H1 (cell line): ENCODE data around the gene MMS19. TPM values are rescaled to one million over a fixed set of nuclear protein-coding genes. Genes with fewer than 3 reads are reported as not detected.
A peak's percentile ranks its signal among the peaks of the same experiment; 100 is the strongest.

Experiments used
- CTCF ChIA-PET: fragments of 300-600 bp; sonication (Branson Sonifier 250); formaldehyde crosslinking; loops from one replicate; lab custom pipeline; 2021; ENCODE audit not compliant: partially characterized antibody; lab: Charles Lee
- POLR2A ChIA-PET: fragments of 300-600 bp; sonication (Branson Sonifier 250); formaldehyde crosslinking; loops from one replicate; lab custom pipeline; 2021; ENCODE audit warnings: inconsistent platforms; ENCODE audit not compliant: partially characterized antibody; lab: Charles Lee
- DNase-seq, 2 experiments: peaks; one replicate each; pipeline versions ENCODE4 v3.0.0 to v3.0.0-alpha.2; 2010 to 2022; ENCODE audit warnings: low spot score in 2 of 2, low read depth in 1 of 2, mixed read lengths in 1 of 2
- FAIRE-seq: peaks from 2 replicates; lab custom pipeline; 2011; peaks lifted over from hg19 to GRCh38; lab: Jason Lieb, UNC
- H2AFZ ChIP-seq: 2 replicates; pipeline ENCODE4 v1.8.1; 2012; ENCODE audit warnings: low read length, inconsistent platforms
- H2AK5ac ChIP-seq: 2 replicates; pipeline ENCODE4 v1.6.1; 2013; ENCODE audit warnings: low read depth, low read length
- H2BK120ac ChIP-seq: replicated peaks from 2 replicates; pipeline ENCODE3; 2013; ENCODE audit warnings: low read depth, low read length, inconsistent platforms
- H2BK12ac ChIP-seq: 2 replicates; pipeline ENCODE4 v1.6.1; 2013; ENCODE audit warnings: low read depth, low read length
- H2BK15ac ChIP-seq: 2 replicates; pipeline ENCODE4 v1.6.1; 2013; ENCODE audit warnings: low read length
- H2BK20ac ChIP-seq: 2 replicates; pipeline ENCODE4 v1.6.1; 2013; ENCODE audit warnings: low read length
- H2BK5ac ChIP-seq: 2 replicates; pipeline ENCODE4 v1.6.1; 2013; ENCODE audit warnings: low read depth, low read length
- H3K14ac ChIP-seq: 2 replicates; pipeline ENCODE4 v1.6.1; 2013; ENCODE audit warnings: inconsistent platforms; ENCODE audit not compliant: insufficient read length
- H3K18ac ChIP-seq: 2 replicates; pipeline ENCODE4 v1.6.1; 2013; ENCODE audit warnings: low read length; ENCODE audit errors: extremely low read depth
- H3K23ac ChIP-seq: 2 replicates; pipeline ENCODE4 v1.6.1; 2013; ENCODE audit warnings: inconsistent platforms; ENCODE audit not compliant: insufficient read length
- H3K23me2 ChIP-seq: 2 replicates; pipeline ENCODE4 v1.6.1; 2013; ENCODE audit warnings: low read depth, low read length
- H3K27ac ChIP-seq: 2 replicates; pipeline ENCODE4 v1.6.1; 2011; ENCODE audit warnings: low read depth, low read length, inconsistent platforms
- H3K27me3 ChIP-seq, 4 experiments: replicated peaks in 1 of 4; 1 replicate in 1 of 4; 2 replicates in 3 of 4; pipeline versions ENCODE4 v1.6.1 to v1.8.1; 2011 to 2013; ENCODE audit warnings: low read length in 3 of 4, mild to moderate bottlenecking in 3 of 4, inconsistent platforms in 2 of 4, mixed read lengths in 2 of 4, moderate library complexity in 1 of 4; ENCODE audit not compliant: control insufficient read depth in 3 of 4, insufficient read depth in 3 of 4; ENCODE audit errors: extremely low read depth in 1 of 4
- H3K36me3 ChIP-seq, 4 experiments: 2 replicates each; pipeline versions ENCODE4 v1.6.1 to v1.8.1; 2011 to 2013; ENCODE audit warnings: mild to moderate bottlenecking in 4 of 4, low read length in 3 of 4, moderate library complexity in 2 of 4, control low read depth in 1 of 4, inconsistent platforms in 1 of 4; ENCODE audit not compliant: insufficient read depth in 4 of 4, control insufficient read depth in 2 of 4
- H3K4ac ChIP-seq: replicated peaks from 2 replicates; pipeline ENCODE3; 2013; ENCODE audit warnings: low read length, low read depth, mixed read lengths, inconsistent platforms; ENCODE audit not compliant: insufficient read length
- H3K4me1 ChIP-seq, 4 experiments: replicated peaks in 1 of 4; 1 replicate in 1 of 4; 2 replicates in 3 of 4; pipeline versions ENCODE4 v1.6.1 to v1.8.1; 2011 to 2013; ENCODE audit warnings: low read length in 3 of 4, inconsistent platforms in 2 of 4, mixed read lengths in 1 of 4; ENCODE audit not compliant: insufficient read depth in 4 of 4, control insufficient read depth in 3 of 4
- H3K4me2 ChIP-seq, 2 experiments: 2 replicates each; pipeline versions ENCODE4 v1.6.1 to v1.8.1; 2011 to 2013; ENCODE audit warnings: low read depth in 2 of 2, low read length in 2 of 2, control low read depth in 1 of 2, inconsistent platforms in 1 of 2, mild to moderate bottlenecking in 1 of 2; ENCODE audit not compliant: insufficient read depth in 1 of 2
- H3K4me3 ChIP-seq, 4 experiments: fragments of 200-600, 300-600 bp in 1 of 4; sonication (generic), shearing (Covaris generic), sonication (Bioruptor Twin) in 1 of 4; 2 replicates each; pipeline versions ENCODE4 v1.5.1 to v1.8.1; 2011 to 2016; ENCODE audit warnings: low read length in 4 of 4, low read depth in 3 of 4, control low read depth in 2 of 4, inconsistent platforms in 2 of 4, mild to moderate bottlenecking in 2 of 4, mixed read lengths in 1 of 4, moderate library complexity in 1 of 4; ENCODE audit not compliant: insufficient read depth in 2 of 4; ENCODE audit errors: extremely low read depth in 1 of 4
- H3K56ac ChIP-seq: replicated peaks from 2 replicates; pipeline ENCODE3; 2013; ENCODE audit warnings: low read depth, mild to moderate bottlenecking, mixed read lengths, low read length, inconsistent platforms; ENCODE audit not compliant: insufficient read length
- H3K79me1 ChIP-seq: 2 replicates; pipeline ENCODE4 v1.6.1; 2013; ENCODE audit warnings: low read depth, low read length, control low read depth
- H3K79me2 ChIP-seq, 2 experiments: 2 replicates each; pipeline versions ENCODE4 v1.6.1 to v1.8.1; 2012 to 2013; ENCODE audit warnings: low read length in 2 of 2, mild to moderate bottlenecking in 2 of 2, inconsistent platforms in 1 of 2; ENCODE audit not compliant: insufficient read depth in 2 of 2, control insufficient read depth in 1 of 2
- H3K9ac ChIP-seq, 4 experiments: replicated peaks in 1 of 4; 1 replicate in 1 of 4; 2 replicates in 3 of 4; pipeline versions ENCODE4 v1.6.1 to v1.8.1; 2011 to 2013; ENCODE audit warnings: low read depth in 3 of 4, low read length in 3 of 4, control low read depth in 2 of 4, mild to moderate bottlenecking in 2 of 4, moderate library complexity in 2 of 4, inconsistent platforms in 1 of 4; ENCODE audit errors: extremely low read depth in 1 of 4
- H3K9me3 ChIP-seq, 2 experiments: 2 replicates each; pipeline versions ENCODE4 v1.6.1 to v1.8.1; 2012 to 2013; ENCODE audit warnings: mild to moderate bottlenecking in 2 of 2, moderate library complexity in 2 of 2, control low read depth in 1 of 2, inconsistent platforms in 1 of 2, low read depth in 1 of 2, low read length in 1 of 2, mixed read lengths in 1 of 2; ENCODE audit not compliant: insufficient read depth in 2 of 2
- H4K20me1 ChIP-seq, 2 experiments: replicated peaks in 1 of 2; 2 replicates each; pipeline versions ENCODE3 to v1.8.1; 2011 to 2013; ENCODE audit warnings: inconsistent platforms in 2 of 2, low read length in 2 of 2, mild to moderate bottlenecking in 1 of 2; ENCODE audit not compliant: insufficient read depth in 2 of 2, control insufficient read depth in 1 of 2
- H4K5ac ChIP-seq: 2 replicates; pipeline ENCODE4 v1.6.1; 2013; ENCODE audit warnings: low read length, low read depth, mixed read lengths, inconsistent platforms; ENCODE audit not compliant: insufficient read length
- H4K8ac ChIP-seq: 2 replicates; pipeline ENCODE4 v1.8.0; 2013; ENCODE audit warnings: mild to moderate bottlenecking, moderate library complexity, low read length, inconsistent platforms; ENCODE audit not compliant: insufficient read depth; ENCODE audit errors: extremely low read depth
- H4K91ac ChIP-seq: replicated peaks from 2 replicates; pipeline ENCODE3; 2013; ENCODE audit warnings: low read length, mixed read lengths, inconsistent platforms; ENCODE audit not compliant: insufficient read length
- ASH2L ChIP-seq: fragments of 200-600, 300-600 bp; sonication (generic); IDR thresholded peaks from one replicate; pipeline ENCODE4 v1.7.1; 2017; ENCODE audit warnings: low read length
- ATF3 ChIP-seq: IDR thresholded peaks from 2 replicates; pipeline ENCODE4 v1.6.1; 2011; ENCODE audit warnings: low read depth, mild to moderate bottlenecking, low read length; ENCODE audit not compliant: insufficient read depth
- CEBPB ChIP-seq: IDR thresholded peaks from 2 replicates; pipeline ENCODE4 v1.6.1; 2012; ENCODE audit warnings: low read depth, low read length
- HDAC2 ChIP-seq, 2 experiments: fragments of 300-600 bp in 1 of 2; sonication (generic) in 1 of 2; IDR thresholded peaks; 2 replicates each; pipeline ENCODE4 v1.6.1; 2011 to 2012; ENCODE audit warnings: low read depth in 2 of 2, low read length in 2 of 2, mild to moderate bottlenecking in 2 of 2, moderate library complexity in 2 of 2, borderline replicate concordance in 1 of 2, inconsistent platforms in 1 of 2
- NANOG ChIP-seq: IDR thresholded peaks from 2 replicates; pipeline ENCODE4 v1.6.1; 2011; ENCODE audit warnings: low read length, low read depth, mild to moderate bottlenecking, inconsistent platforms; ENCODE audit not compliant: insufficient read depth, poor library complexity, severe bottlenecking
- NRF1 ChIP-seq: IDR thresholded peaks from 2 replicates; pipeline ENCODE4 v1.6.1; 2011; ENCODE audit warnings: mild to moderate bottlenecking, low read depth, low read length, improper control_type of control experiment
- RBBP5 ChIP-seq: IDR thresholded peaks from 2 replicates; pipeline ENCODE4 v1.7.1; 2012; ENCODE audit warnings: low read depth, mild to moderate bottlenecking, inconsistent platforms, low read length, moderate library complexity, borderline replicate concordance
- TAF7 ChIP-seq: optimal IDR thresholded peaks from 2 replicates; pipeline ENCODE3; 2011; ENCODE audit warnings: low read depth, mild to moderate bottlenecking, inconsistent platforms, low read length, moderate library complexity, borderline replicate concordance
- WGBS, 2 experiments: shearing (Covaris generic) in 1 of 2; methylation state at CpG; one replicate each; pipeline versions ENCODE4 v1.1.6 to v1.1.7; 2013 to 2015; ENCODE audit warnings: low lambda C conversion rate in 2 of 2, mixed read lengths in 2 of 2, inconsistent platforms in 1 of 2, low coverage in 1 of 2, missing lambda C conversion rate in 1 of 2; ENCODE audit not compliant: insufficient replicate concordance in 2 of 2, insufficient coverage in 1 of 2, insufficient read length in 1 of 2; ENCODE audit errors: extremely low coverage in 1 of 2, missing lambda C conversion rate in 1 of 2; 5-methylcytosine and 5-hydroxymethylcytosine counted together
- polyA plus RNA-seq, 7 experiments: library from polyadenylated mRNA; depleted of rRNA in 3 of 7; stranded (reverse) in 5 of 7; unstranded in 2 of 7; fragments of >200 nt in 5 of 7; fragments of 200-250 nt in 2 of 7; gene quantifications; 1 replicate in 5 of 7; 2 replicates in 1 of 7; 4 replicates in 1 of 7; pipeline versions ENCODE4 v1.2.1 to v1.2.3, GENCODE V29; 2011 to 2013; ENCODE audit warnings: missing spikeins in 2 of 7, mixed read lengths in 2 of 7
- total RNA-seq: library from RNA; stranded (reverse); fragmentation: NEBNext Ultra II Directional; extraction: Animal tissue kit (Norgen Biotek cat#: 25700); gene quantifications from 2 replicates; pipeline ENCODE4 v1.2.1, GENCODE V29; 2021
- TF ChIP-seq, protein P1 (sequence below): IDR thresholded peaks from 2 replicates; pipeline ENCODE4 v1.6.1; 2012; ENCODE audit warnings: inconsistent platforms

MMS19 gene
- total and polyA plus RNA-seq, 2 of the 8 experiments (the other 6 are each of a cell fraction or from before 2014, with no cell fraction given), result 130 to 221 TPM

DNA sequence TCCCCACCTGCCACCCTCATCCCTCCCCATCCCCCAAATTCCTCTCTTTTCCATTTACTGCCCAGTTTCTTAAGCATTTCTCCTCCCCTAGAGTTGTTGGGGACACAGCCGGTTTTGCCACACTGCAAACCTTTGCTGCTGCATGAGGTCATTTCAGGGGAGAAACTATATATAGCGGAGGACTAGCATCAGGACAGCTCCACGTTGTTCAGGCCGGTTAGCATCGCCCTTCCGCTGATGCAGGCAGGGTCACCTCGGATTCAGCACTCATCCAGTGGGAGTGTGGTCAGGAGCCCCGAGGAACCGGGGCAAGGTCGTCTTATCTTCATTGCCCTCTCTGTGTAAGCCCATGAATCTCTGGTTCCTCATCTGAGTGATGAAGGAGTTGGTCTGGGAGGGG lies 16.1 kb upstream of the MMS19 start:
- WGBS, 2 experiments, result 87% methylated on average over 10 of the region's 10 CpGs; no CpG with 5 or more reads in 1 of the 2 experiments
- Histone ChIP-seq H4K5ac (no peak overlapping the region), H2BK5ac (0 out of 2 replicates have a peak overlapping the region, but pooled peaks have one; percentile 5), H3K4me3 (no peak overlapping the region), H3K23me2 (no peaks in the 10 kb centered on the region), H2BK12ac (no peak overlapping the region), H2AK5ac (no peak overlapping the region), H4K20me1 (peaks cover 4 to 10% of the 10 kb centered on the region in 2 experiments), H3K4ac (no peak overlapping the region), H4K91ac (no peak overlapping the region), H4K8ac (peak overlapping the region; percentile 7; the same call in 1 of the 2 replicates), H2AFZ (no peak overlapping the region), H3K79me1 (peaks cover 17% of the 10 kb centered on the region; the same call in 1 of the 2 replicates), H3K9ac (no peak overlapping the region; a peak in 1 of 7 replicates), H3K18ac (no peak overlapping the region), H3K27me3 (no peaks in the 10 kb centered on the region; a peak in 1 of 7 replicates), H3K79me2 (peaks cover 0 to 8% of the 10 kb centered on the region in 2 experiments; a peak in 2 of 4 replicates), H3K56ac (no peak overlapping the region), H3K4me2 (no peak overlapping the region), H3K4me1 (peaks cover 0 to 7% (median 5%) of the 10 kb centered on the region in 4 experiments; a peak in 5 of 7 replicates), H3K27ac (no peak overlapping the region), H3K36me3 (no peaks in the 10 kb centered on the region), H2BK120ac (no peak overlapping the region), H2BK20ac (no peak overlapping the region), H2BK15ac (no peak overlapping the region), H3K9me3 (no peaks in the 10 kb centered on the region), H3K23ac (no peak overlapping the region), H3K14ac (no peak overlapping the region)
- DNase-seq (peak in 1 of 2 experiments; percentile 40), FAIRE-seq (no peak)
- TF ChIP-seq CEBPB (no peak), ASH2L (no peak), NRF1 (no peak), ATF3 (no peak), HDAC2 (IDR thresholded peaks at IDR 0.05; ENCODE audit: borderline replicate concordance in 1 of 2, low read depth in 2 of 2, low read length in 2 of 2) (no peak), TAF7 (no peak), NANOG (no peak), RBBP5 (no peak)
- TF ChIP-seq, protein P1, sequence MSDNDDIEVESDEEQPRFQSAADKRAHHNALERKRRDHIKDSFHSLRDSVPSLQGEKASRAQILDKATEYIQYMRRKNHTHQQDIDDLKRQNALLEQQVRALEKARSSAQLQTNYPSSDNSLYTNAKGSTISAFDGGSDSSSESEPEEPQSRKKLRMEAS, result no peak
- ChIA-PET CTCF (interaction anchor here (0.5 to 19.6 kb wide), 10 partner anchors 9 to 170 kb away, joined by 3 to 283 read pairs (median 5); no protein-coding TSS in a partner anchor), POLR2A (interaction anchor here (0.9 kb wide), 1 partner anchor 47 kb away, joined by 7 read pairs; no protein-coding TSS in a partner anchor)
